ENCODE results near the gene POLE.
A peak's percentile ranks its signal among the peaks of the same experiment; 100 is the strongest.

The POLE gene

GRCh38 chr12:132690112-132690511 is 3.0 kb upstream of the POLE start:
- no peaks in the 10 kb centered on the region for H3K27me3 ChIP-seq (ENCODE audit: control insufficient read depth in 1 of 2, insufficient read depth in 1 of 2, low read length in 2 of 2)
- no peak overlapping the region for H4K91ac ChIP-seq (ENCODE audit: low read length)
- H3K9ac ChIP-seq (ENCODE audit: low read length): no peak overlapping the region

GRCh38 chr12:132689227-132689626 is 2.1 kb upstream of the POLE start:
- H3K4me2 ChIP-seq (ENCODE audit: low read length, poor library complexity, severe bottlenecking): peak overlapping the region; percentile 59
- peak overlapping the region; percentile 7 for H2BK15ac ChIP-seq (ENCODE audit: low read depth, poor library complexity, severe bottlenecking)
- peak overlapping the region; percentile 4 for H4K8ac ChIP-seq (ENCODE audit: low read length)
- H3K79me1 ChIP-seq (replicated peaks; ENCODE audit: low read length, poor library complexity, severe bottlenecking): peaks cover 11% of the 10 kb centered on the region
- no peak for DNase-seq
- no peak overlapping the region for H4K91ac ChIP-seq (ENCODE audit: low read length)
- no peak overlapping the region for H2BK12ac ChIP-seq (ENCODE audit: low read length in 2 of 2)
- H3K4me3 ChIP-seq (ENCODE audit: insufficient read depth in 1 of 2, low read depth in 1 of 2, low read length in 2 of 2): no peak overlapping the region
- H3K36me3 ChIP-seq (ENCODE audit: control insufficient read depth in 1 of 2, insufficient read depth in 2 of 2, low read depth in 1 of 2, low read length in 2 of 2): peaks cover 0 to 5% of the 10 kb centered on the region in 2 experiments
- 51% methylated on average over 18 of the region's 18 CpGs for WGBS
- no peak overlapping the region for H3K4ac ChIP-seq (ENCODE audit: low read depth in 1 of 2, low read length in 2 of 2)
- H3K4me1 ChIP-seq (ENCODE audit: control insufficient read depth, insufficient read depth, low read depth, low read length): peaks cover 8% of the 10 kb centered on the region
- no peak overlapping the region for H2AK5ac ChIP-seq (ENCODE audit: low read length, severe bottlenecking)
- no peak overlapping the region for H3K14ac ChIP-seq (ENCODE audit: low read length in 2 of 2)
- H2AFZ ChIP-seq (ENCODE audit: low read depth, low read length): no peak overlapping the region
- no peak overlapping the region for H3K23ac ChIP-seq (ENCODE audit: low read length in 2 of 2)
- H2BK120ac ChIP-seq (ENCODE audit: low read depth, low read length): no peak overlapping the region
- peak overlapping the region in 1 of 2 experiments; percentile 5 for H3K18ac ChIP-seq (ENCODE audit: low read depth in 1 of 2, low read length in 2 of 2)
- no peak overlapping the region for H3K9ac ChIP-seq (ENCODE audit: low read length)
- H3K27ac ChIP-seq (ENCODE audit: low read length, poor library complexity, severe bottlenecking): no peak overlapping the region
- no peaks in the 10 kb centered on the region for H3K9me3 ChIP-seq (ENCODE audit: control insufficient read depth, low read length)
- H3K27me3 ChIP-seq (ENCODE audit: control insufficient read depth in 1 of 2, insufficient read depth in 1 of 2, low read length in 2 of 2): no peaks in the 10 kb centered on the region
- no peak overlapping the region for H2BK5ac ChIP-seq (ENCODE audit: low read depth, low read length, poor library complexity, severe bottlenecking)

More at GRCh38 chr12:132690112-132690511, 3.0 kb upstream of the POLE start:
- no peak overlapping the region for H3K14ac ChIP-seq (ENCODE audit: low read length in 2 of 2)
- no peak overlapping the region for H2AFZ ChIP-seq (ENCODE audit: low read depth, low read length)
- H4K8ac ChIP-seq (ENCODE audit: low read length): no peak overlapping the region
- H3K9me3 ChIP-seq (ENCODE audit: control insufficient read depth, low read length): no peaks in the 10 kb centered on the region
- H2BK5ac ChIP-seq (ENCODE audit: low read depth, low read length, poor library complexity, severe bottlenecking): no peak overlapping the region
- peaks cover 11% of the 10 kb centered on the region for H3K79me1 ChIP-seq (replicated peaks; ENCODE audit: low read length, poor library complexity, severe bottlenecking)
- no peak overlapping the region for H2BK120ac ChIP-seq (ENCODE audit: low read depth, low read length)
- 97% methylated on average over 9 of the region's 9 CpGs for WGBS
- no peak for DNase-seq
- no peak overlapping the region for H3K27ac ChIP-seq (ENCODE audit: low read length, poor library complexity, severe bottlenecking)
- no peak overlapping the region for H2BK15ac ChIP-seq (ENCODE audit: low read depth, poor library complexity, severe bottlenecking)
- H3K18ac ChIP-seq (ENCODE audit: low read depth in 1 of 2, low read length in 2 of 2): no peak overlapping the region
- no peak overlapping the region for H3K4me2 ChIP-seq (ENCODE audit: low read length, poor library complexity, severe bottlenecking)
- no peak overlapping the region for H3K23ac ChIP-seq (ENCODE audit: low read length in 2 of 2)
- no peak overlapping the region for H2AK5ac ChIP-seq (ENCODE audit: low read length, severe bottlenecking)
- H2BK12ac ChIP-seq (ENCODE audit: low read length in 2 of 2): no peak overlapping the region
- peaks cover 0 to 5% of the 10 kb centered on the region in 2 experiments for H3K36me3 ChIP-seq (ENCODE audit: control insufficient read depth in 1 of 2, insufficient read depth in 2 of 2, low read depth in 1 of 2, low read length in 2 of 2)
- no peak overlapping the region for H3K4me3 ChIP-seq (ENCODE audit: insufficient read depth in 1 of 2, low read depth in 1 of 2, low read length in 2 of 2)
- H3K4ac ChIP-seq (ENCODE audit: low read depth in 1 of 2, low read length in 2 of 2): no peak overlapping the region
- peaks cover 8% of the 10 kb centered on the region for H3K4me1 ChIP-seq (ENCODE audit: control insufficient read depth, insufficient read depth, low read depth, low read length)

- no peak overlapping the region for H2AK5ac ChIP-seq (ENCODE audit: low read length, severe bottlenecking)
- H3K27ac ChIP-seq (ENCODE audit: low read length, poor library complexity, severe bottlenecking): no peak overlapping the region
- H4K91ac ChIP-seq (ENCODE audit: low read length): peak overlapping the region; percentile 61
- H3K4me1 ChIP-seq (ENCODE audit: control insufficient read depth, insufficient read depth, low read depth, low read length): peaks cover 8% of the 10 kb centered on the region
- H3K4me3 ChIP-seq (ENCODE audit: insufficient read depth in 1 of 2, low read depth in 1 of 2, low read length in 2 of 2): peak overlapping the region; percentile 74 to 86
- H3K79me1 ChIP-seq (replicated peaks; ENCODE audit: low read length, poor library complexity, severe bottlenecking): peaks cover 13% of the 10 kb centered on the region
- H4K8ac ChIP-seq (ENCODE audit: low read length): no peak overlapping the region
- H3K18ac ChIP-seq (ENCODE audit: low read depth in 1 of 2, low read length in 2 of 2): peak overlapping the region; percentile 38 to 43
- peaks cover 0 to 4% of the 10 kb centered on the region in 2 experiments for H3K36me3 ChIP-seq (ENCODE audit: control insufficient read depth in 1 of 2, insufficient read depth in 2 of 2, low read depth in 1 of 2, low read length in 2 of 2)
- 1% methylated on average over 48 of the region's 55 CpGs for WGBS
- H3K9ac ChIP-seq (ENCODE audit: low read length): peak overlapping the region; percentile 70
- no peaks in the 10 kb centered on the region for H3K9me3 ChIP-seq (ENCODE audit: control insufficient read depth, low read length)
- H2BK12ac ChIP-seq (ENCODE audit: low read length in 2 of 2): no peak overlapping the region
- H2BK120ac ChIP-seq (ENCODE audit: low read depth, low read length): peak overlapping the region; percentile 49
- no peaks in the 10 kb centered on the region for H3K27me3 ChIP-seq (ENCODE audit: control insufficient read depth in 1 of 2, insufficient read depth in 1 of 2, low read length in 2 of 2)
- H3K14ac ChIP-seq (ENCODE audit: low read length in 2 of 2): no peak overlapping the region
- H2BK5ac ChIP-seq (ENCODE audit: low read depth, low read length, poor library complexity, severe bottlenecking): no peak overlapping the region
- H3K4ac ChIP-seq (ENCODE audit: low read depth in 1 of 2, low read length in 2 of 2): peak overlapping the region in 1 of 2 experiments; percentile 50
- no peak for DNase-seq
- no peak overlapping the region for H3K23ac ChIP-seq (ENCODE audit: low read length in 2 of 2)
- peak overlapping the region; percentile 79 for H3K4me2 ChIP-seq (ENCODE audit: low read length, poor library complexity, severe bottlenecking)
- peak overlapping the region; percentile 95 for H2AFZ ChIP-seq (ENCODE audit: low read depth, low read length)
- H2BK15ac ChIP-seq (ENCODE audit: low read depth, poor library complexity, severe bottlenecking): no peak overlapping the region
These were observed 324 bp downstream of the POLE start for GRCh38 chr12:132686825-132687210.

GRCh38 chr12:132685400-132685799 is 1.7 kb downstream of the POLE start:
- Histone ChIP-seq H3K18ac (ENCODE audit: low read depth in 1 of 2, low read length in 2 of 2) (no peak overlapping the region), H3K27ac (ENCODE audit: low read length, poor library complexity, severe bottlenecking) (no peak overlapping the region), H2BK12ac (ENCODE audit: low read length in 2 of 2) (no peak overlapping the region), H3K4me2 (ENCODE audit: low read length, poor library complexity, severe bottlenecking) (no peak overlapping the region), H3K23ac (ENCODE audit: low read length in 2 of 2) (no peak overlapping the region), H3K4me3 (ENCODE audit: insufficient read depth in 1 of 2, low read depth in 1 of 2, low read length in 2 of 2) (no peak overlapping the region), H3K9me3 (ENCODE audit: control insufficient read depth, low read length) (no peaks in the 10 kb centered on the region), H4K8ac (ENCODE audit: low read length) (no peak overlapping the region), H2AFZ (ENCODE audit: low read depth, low read length) (no peak overlapping the region), H3K4ac (ENCODE audit: low read depth in 1 of 2, low read length in 2 of 2) (no peak overlapping the region), H4K91ac (ENCODE audit: low read length) (no peak overlapping the region), H2AK5ac (ENCODE audit: low read length, severe bottlenecking) (no peak overlapping the region), H3K4me1 (ENCODE audit: control insufficient read depth, insufficient read depth, low read depth, low read length) (peaks cover 8% of the 10 kb centered on the region), H2BK5ac (ENCODE audit: low read depth, low read length, poor library complexity, severe bottlenecking) (no peak overlapping the region), H3K27me3 (ENCODE audit: control insufficient read depth in 1 of 2, insufficient read depth in 1 of 2, low read length in 2 of 2) (no peaks in the 10 kb centered on the region), H3K79me1 (replicated peaks; ENCODE audit: low read length, poor library complexity, severe bottlenecking) (peaks cover 21% of the 10 kb centered on the region), H3K36me3 (ENCODE audit: control insufficient read depth in 1 of 2, insufficient read depth in 2 of 2, low read depth in 1 of 2, low read length in 2 of 2) (no peaks in the 10 kb centered on the region), H3K14ac (ENCODE audit: low read length in 2 of 2) (no peak overlapping the region), H2BK15ac (ENCODE audit: low read depth, poor library complexity, severe bottlenecking) (no peak overlapping the region), H3K9ac (ENCODE audit: low read length) (no peak overlapping the region), H2BK120ac (ENCODE audit: low read depth, low read length) (no peak overlapping the region)
- WGBS: 75% methylated on average over 5 of the region's 5 CpGs
- no peak for DNase-seq
